ENCODE results near the gene CLEC10A.
"Not testable (repeated sequence)": the region's sequence is repeated elsewhere in the genome, so short reads cannot be mapped to it uniquely, and the experiment has no call there.

Gene CLEC10A, protein sequence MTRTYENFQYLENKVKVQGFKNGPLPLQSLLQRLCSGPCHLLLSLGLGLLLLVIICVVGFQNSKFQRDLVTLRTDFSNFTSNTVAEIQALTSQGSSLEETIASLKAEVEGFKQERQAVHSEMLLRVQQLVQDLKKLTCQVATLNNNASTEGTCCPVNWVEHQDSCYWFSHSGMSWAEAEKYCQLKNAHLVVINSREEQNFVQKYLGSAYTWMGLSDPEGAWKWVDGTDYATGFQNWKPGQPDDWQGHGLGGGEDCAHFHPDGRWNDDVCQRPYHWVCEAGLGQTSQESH

DNA sequence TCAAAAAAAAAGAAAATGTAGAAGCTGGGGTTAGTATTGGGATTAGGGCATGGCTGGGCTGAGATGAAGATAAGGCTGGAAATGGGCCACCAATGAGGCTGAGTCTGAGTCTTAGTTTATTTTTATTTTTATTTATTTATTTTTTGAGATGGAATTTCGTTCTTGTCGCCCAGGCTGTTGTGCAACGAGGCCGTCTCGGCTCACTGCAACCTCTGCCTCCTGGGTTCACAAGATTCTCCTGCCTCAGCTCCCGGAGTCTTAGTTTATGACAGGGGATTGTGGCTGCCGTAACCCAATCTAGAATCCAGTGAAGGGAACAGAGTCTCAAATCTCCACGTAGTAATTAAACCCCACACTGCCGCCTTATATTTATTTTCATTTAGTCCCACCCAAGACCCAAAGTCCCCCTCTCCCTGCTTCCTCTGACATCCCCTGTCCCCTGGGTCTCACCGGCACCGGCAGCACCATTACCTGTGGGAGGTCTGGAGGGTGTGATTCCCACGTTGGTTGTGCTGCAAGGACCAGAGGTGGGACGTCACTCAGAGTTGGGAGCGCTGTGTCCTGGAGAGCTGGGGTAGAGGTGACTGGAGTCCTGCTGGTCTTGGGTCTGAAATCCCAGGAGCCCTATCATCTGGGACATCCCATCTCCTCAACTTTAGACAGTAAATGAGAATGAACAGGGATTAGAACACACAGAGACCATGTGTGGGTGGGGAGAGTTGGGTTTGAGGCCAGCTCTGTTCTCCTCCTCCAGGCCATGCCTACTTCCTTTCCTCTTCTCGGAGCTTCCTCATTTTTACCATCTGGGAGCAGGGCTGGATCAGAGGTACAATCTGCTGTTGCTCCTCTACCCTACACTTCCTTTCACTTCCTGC lies at the start of gene CLEC10A:
Gene CLEC10A (minus strand): TSS at position 671 of the 875 bp plus-strand sequence. CDS start 1,439 bp downstream, outside the sequence.
- DNase-seq = peak; percentile 91

DNA sequence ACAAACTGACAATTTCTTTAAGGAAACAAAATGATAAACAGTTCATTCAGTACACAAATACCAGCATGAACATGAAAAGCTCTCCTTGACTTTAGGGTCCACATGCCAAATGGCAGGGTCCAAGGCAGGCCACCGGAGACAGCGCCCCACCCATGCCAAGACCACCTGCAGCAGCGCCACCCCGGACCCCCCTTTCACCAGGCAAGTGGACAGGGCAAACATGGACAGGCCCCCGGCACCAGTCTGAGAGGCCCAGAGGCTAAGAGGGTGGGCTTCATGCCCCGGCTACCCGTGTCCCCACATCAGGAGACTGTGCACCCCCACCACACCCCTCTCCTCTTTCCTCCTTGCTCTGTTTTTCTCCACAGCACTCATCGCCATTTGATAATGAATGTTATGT lies 49.3 kb upstream of the CLEC10A start:
- DNase-seq = no peak

GRCh38 chr17:7128160-7128559 lies 48.1 kb upstream of the CLEC10A start:
- no peak for DNase-seq

GRCh38 chr17:7127501-7127900 lies 47.5 kb upstream of the CLEC10A start:
- DNase-seq = not testable (repeated sequence)

- not testable (repeated sequence) for DNase-seq
Observed at GRCh38 chr17:7126386-7126785, 46.3 kb upstream of the CLEC10A start.

DNA sequence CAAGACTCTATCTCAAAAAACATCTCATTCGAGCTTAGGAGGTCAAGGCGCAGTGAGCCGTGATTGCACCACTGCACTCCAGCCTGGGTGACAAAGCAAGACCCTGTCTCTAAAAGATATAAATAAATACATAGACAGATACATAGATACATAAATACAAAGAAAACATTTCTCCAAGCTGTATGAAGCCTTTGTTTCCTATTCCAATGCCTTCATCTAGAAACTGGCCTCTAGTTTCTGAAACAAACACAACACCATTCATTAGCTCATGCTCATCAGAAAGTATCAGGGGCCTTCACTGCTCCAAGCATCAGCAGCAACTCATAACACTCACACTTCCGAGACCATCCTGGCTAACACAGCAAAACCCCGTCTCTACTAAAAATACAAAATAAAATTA lies 44.9 kb upstream of the CLEC10A start:
- DNase-seq = no peak

- DNase-seq = no peak
Observed at GRCh38 chr17:7123844-7124243, 43.8 kb upstream of the CLEC10A start.

DNA sequence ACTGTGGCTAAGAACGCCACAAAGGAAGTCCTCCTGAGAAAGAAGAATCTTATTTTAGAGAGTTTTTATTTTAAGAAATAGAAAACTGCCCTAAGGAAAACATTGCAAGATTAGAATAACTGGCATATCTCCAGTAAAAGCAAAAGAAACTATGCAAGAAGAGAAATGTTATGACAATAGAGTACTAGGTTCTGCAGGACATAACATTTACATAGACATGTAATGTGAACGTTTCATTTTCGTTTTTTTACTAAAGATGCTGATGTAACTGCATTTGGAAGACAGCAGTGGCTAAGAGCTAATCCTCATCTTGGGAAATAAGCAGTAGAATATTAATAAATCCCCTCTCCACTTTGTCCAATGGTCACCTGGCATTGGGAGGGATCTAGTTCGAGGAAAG lies 42.3 kb upstream of the CLEC10A start:
- DNase-seq = peak; percentile 69

DNA sequence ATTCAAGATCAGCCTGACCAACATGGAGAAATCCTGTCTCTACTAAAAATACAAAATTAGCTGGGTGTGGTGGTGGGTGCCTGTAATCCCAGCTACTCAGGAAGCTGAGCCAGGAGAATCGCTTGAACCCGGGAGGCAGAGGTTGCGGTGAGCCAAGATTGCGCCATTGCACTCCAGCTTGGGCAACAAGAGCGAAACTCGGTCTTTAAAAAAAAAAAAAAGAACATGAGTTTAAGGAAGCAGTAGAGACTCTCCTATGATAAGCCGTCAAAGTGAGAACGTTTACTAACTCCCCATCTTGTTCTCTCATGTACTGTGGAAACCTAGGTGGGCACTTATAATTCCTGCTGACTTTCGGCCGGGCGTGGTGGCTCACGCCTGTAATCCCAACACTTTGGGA lies 40.6 kb upstream of the CLEC10A start:
- peak; percentile 95 for DNase-seq

GRCh38 chr17:7120123-7120522 lies 40.1 kb upstream of the CLEC10A start:
- no peak for DNase-seq

GRCh38 chr17:7119314-7119713 lies 39.3 kb upstream of the CLEC10A start:
- DNase-seq = peak; percentile 78

DNA sequence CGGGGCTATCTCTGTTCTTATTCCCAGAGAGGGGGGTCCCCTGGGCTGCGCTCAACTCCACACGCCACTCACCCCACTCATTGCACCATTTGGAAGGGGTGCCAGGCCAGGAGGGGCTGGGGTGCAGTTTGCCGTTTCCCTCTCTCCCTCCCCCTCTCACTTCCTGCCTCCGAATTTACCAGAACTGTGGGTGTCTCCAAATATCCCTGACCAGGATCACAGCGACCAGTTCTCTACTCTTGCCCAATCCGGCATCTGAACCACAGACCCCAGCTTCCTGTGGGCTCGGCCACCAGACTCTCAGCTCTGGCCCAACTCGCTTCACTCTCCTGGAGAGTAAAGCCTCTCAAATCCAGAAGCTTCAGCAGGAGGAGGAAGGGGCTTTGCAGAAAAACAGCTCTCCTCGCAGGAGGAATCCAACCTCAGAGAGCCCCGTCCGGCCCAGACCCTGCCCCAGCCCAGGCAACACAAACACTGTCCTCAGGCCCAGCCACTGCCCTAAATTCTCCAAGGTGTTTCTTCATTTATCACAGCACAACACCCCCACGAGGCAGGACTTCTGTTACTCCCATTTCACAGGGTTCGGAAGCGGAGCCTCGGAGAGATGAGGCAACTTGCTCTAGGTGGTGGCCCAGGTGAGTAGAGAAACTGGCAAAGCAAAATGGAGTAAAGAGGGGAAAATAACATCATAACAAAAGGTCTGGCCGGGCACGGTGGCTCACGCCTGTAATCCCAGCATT lies 35.0 kb upstream of the CLEC10A start:
- peak; percentile 98 for DNase-seq

GRCh38 chr17:7114241-7114874 lies 34.3 kb upstream of the CLEC10A start, which contains the start of gene ASGR2:
Gene ASGR2, minus strand, starts transcription at chr17:7114822. Its CDS starts 582 bp downstream, at chr17:7114240.
- DNase-seq = no peak

DNA sequence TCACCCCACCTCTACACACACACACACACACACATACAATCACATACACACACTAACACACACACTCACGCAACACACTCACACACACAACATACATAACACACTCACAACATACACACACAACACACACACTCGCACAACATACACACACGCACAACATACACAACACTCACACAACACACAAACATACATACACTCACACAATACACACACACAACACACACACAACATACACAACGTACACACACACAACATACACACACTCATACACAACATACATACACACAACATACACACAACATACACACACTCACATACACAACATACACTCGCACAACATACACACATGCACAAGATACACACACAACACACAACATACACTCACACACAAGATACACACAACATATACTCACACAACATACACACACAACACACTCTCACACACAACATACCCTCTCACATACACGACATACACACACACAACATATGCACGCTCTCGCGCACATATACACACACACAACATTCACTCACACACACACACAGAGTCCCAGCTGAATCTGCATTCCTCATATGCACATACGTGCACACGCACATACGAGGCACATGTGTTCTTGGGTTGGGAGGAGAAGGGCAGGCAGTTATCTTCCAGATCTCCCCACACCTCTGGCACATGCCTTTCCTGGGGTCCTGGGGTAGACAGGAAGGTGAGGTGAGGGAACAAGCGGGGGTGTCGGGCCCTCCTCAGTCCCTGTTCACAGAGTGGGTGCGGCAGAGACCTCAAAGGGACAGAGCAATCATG lies 33.4 kb upstream of the CLEC10A start:
- no peak for DNase-seq

DNA sequence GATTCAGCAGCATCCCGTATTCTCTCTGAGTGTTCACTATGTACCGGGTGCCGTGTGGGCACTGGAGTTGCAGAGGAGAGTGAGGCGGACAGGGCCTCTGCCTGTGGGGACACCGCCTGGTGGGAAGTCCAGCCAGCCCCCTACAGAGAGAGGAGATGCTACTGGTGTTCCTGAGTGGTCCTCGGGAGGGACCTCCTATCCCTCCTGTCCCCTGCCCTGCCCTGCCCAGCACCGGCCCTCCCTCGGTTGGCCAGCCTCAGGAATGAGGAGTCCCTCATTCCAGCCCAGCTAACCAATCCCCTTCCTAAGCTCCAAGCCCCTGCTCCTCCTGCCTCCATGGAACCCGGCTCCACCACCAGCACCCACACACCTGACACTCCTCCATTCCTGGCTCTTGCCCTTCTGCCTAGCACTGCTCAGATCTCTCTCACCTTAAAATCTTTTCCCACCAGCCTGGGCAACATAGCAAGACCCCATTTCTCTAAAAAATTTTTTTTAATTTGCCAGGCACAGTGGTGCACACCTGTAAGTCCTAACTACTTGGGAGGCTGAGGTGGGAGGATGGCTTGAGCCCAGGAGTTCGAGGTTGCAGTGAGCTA lies 32.6 kb upstream of the CLEC10A start:
- DNase-seq = no peak

- no peak for DNase-seq
Observed at GRCh38 chr17:7111784-7112509, 31.9 kb upstream of the CLEC10A start.

- no peak for DNase-seq
Observed at GRCh38 chr17:7110617-7111306, 30.7 kb upstream of the CLEC10A start.

DNA sequence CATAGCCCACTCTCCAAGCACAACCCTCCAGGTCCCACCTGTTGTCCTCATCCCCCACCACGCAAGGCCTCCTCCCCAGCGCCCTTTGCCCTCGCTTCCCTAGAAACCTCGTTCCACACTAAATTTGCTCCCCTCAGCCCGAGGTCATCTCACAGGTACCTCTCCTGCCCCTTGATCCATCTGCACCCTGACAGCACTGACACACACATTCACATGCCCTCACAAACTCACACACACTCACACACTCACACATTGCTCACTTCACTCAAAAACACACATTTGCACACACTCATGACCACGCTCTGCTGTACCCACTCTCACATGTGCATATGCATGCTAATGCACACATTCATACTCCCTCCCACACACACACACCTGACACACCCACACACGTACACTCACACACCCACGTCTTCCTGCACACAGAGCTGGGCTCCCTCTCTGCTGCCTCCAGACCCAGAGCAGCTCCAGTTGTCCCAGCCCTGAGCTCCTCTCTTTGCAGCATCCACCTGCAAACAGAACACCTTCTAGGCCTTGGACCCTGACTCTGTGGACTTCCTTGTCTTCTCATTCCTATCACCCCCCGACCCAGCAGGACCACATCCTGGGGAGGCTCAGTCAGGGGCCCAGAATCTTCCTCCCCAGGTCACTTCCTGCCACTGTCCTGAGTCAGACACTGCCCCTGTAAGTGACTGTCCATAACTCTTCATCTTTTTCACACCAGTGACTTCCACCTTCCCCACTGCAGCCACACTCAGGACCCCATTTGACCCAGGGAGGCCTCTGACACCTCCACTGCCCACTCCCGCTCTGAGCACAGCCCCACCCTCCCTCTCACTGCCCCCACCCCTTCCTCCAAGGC lies 29.6 kb upstream of the CLEC10A start:
- no peak for DNase-seq

GRCh38 chr17:7108981-7109380 lies 28.9 kb upstream of the CLEC10A start:
- DNase-seq = no peak

Data from MV-4-11 (cell line).